Activated CD8-positive, alpha-beta memory T cell treated with anti-CD3 and anti-CD28 coated beads, Interleukin-2, amount 50 U/mL, for 4 hours (primary cell): ENCODE measurements around the gene LRRFIP1.
"Not testable (repeated sequence)": the region's sequence is repeated elsewhere in the genome, so short reads cannot be mapped to it uniquely, and the experiment has no call there.

Experiments
- DNase-seq: peaks from one replicate; pipeline ENCODE4 v3.0.0-alpha.2; 2020

LRRFIP1 gene

DNA sequence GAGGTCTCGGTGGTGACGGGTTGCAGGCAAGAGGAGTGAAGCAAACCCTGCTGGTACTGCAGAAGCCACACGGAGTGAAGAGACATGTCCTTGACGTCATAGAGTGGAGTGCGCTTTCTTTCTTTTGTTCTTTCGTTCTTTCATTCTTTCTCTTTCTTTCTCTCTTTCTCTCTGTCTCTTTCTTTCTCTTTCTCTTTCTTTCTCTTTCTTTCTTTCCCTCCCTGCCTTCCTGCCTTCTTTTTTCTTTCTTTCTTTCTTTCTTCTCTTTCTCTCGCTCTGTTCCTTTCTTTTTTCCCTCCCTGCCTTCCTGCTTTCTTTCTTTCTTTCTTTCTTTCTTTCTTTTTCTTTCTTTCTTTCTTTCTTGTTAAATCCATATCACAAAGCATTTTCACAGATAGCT lies 39.2 kb downstream of the LRRFIP1 start:
- no peak for DNase-seq

DNA sequence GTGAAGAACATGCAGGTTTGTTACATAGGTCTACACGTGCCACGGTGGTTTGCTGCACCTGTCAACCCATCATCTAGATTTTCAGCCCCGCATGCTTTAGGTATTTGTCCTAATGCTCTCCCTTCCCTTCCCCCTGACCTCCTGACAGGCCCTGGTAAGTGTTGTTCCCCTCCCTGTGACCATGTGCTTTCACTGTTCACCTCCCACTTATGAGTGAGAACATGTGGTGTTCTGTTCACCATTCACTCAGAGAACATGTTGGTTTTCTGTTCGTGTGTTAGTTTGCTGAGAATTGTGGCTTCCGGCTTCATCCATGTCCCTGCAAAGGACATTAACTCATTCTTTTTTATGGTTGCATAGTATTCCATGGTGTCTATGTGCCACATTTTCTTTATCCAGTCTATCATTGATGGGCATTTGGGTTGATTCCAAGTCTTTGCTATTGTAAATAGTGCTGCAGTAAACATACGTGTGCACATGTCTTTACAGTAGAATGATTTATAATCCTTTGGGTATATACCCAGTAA lies 39.7 kb downstream of the LRRFIP1 start:
- DNase-seq = not testable (repeated sequence)

DNA sequence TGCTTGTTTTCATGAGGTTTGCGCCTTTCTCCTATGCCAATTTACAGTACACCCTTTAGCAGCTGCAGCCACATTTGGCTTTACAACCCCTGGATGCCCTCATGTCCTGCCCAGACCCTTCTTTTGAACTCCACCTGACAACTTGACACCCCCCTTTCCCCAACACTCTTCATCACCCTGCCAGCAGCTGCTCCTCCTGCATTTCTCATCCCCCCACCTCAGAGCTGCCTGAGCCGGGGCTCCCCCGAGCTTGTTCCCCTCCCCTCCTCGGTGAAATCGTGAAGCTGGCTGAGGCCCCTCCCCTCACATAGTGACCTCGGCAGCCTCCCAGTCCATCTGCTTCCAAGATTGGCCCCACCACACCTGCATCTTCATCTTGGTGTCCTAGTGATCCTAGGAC lies 40.5 kb downstream of the LRRFIP1 start:
- no peak for DNase-seq

DNA sequence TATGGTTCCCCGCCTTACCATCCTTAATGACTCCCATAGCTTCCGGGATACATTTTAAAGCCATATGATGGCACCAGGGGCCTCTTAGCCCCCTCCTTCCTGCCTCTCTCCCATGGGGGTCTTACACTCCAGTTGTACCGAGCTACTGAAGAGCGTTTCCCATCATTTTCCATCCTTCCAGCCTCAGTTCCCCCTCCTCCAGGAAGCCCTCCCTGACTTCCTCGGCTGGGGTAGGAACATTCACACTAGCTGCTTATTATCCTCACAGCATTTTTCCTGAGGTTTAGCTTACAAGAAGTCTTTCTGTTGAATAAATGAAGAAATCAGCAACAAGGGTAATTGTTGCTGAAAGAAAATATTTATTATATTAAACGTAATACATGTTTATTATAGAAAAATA lies 41.1 kb downstream of the LRRFIP1 start:
- no peak for DNase-seq

DNA sequence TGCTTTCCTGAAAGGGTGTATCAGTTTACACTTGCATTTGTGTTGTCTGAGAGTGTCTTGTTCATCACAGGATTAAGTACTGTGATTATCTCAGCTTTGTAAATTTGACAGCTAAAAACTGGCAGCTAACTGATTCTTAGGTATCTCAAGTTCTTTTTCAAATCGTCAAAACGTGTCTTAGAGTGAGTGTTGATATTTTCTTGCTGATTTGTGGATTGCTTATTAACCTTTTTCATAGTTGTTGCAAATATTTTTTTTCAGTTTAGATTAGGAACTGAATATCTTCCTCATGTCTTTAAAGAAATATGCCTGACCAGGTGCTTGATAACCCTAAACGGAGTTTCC lies 41.9 kb downstream of the LRRFIP1 start:
- DNase-seq = no peak

DNA sequence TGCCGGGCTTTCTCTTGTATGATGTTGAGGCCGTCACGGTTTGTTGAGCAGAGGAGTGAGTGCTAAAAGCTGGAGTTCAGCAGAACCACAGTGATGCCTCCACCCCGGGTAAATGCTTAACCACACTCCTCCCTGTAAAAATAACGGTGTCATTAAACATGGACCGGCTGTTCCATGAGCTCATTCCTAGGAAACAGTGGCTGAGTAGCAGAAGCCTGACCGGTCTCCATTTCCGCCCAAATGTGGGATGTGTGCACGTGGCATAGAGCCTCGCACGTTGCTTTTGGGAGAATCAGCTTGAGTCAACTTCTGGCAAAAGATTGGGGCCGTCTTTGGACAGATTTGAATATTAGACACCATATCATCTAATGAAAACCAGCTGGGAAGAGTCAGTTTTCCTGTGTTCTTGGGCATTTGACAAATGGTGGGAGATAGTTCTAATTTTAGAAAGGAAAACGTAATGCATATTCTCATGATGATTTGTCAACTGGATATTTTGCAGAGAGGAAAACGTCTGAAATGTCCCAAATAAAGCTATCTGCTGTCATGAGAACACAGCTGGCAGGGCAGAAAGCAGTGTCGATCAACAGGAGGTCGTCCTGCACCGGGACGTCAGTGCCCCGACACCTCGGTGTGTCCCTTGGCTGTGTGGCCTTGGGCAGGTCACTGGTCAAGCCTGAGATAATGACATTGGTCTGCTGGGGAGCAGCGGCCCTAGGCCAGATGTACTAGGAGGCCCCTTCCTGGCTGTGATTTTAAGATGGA lies 42.4 kb downstream of the LRRFIP1 start:
- no peak for DNase-seq

DNA sequence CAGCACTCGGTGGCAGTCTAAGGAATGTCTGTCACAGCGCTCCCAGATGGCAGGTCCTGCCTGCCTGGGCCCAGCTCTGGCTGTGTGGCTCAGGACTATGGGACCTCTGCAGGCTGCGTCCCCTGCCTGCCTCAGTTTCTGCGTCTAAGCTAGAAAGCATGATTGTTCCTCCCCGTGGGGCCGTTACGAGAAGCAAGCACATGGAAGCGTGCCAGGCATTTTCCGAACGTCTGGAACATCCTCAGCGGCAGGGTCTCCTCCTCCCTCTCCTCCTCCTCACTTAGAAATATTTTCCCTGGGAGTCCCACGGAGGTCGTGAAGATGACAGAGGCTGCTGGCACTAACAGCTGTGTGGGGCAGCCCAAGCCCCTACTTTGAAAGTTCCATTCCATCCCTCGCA lies 43.3 kb downstream of the LRRFIP1 start:
- no peak for DNase-seq

DNA sequence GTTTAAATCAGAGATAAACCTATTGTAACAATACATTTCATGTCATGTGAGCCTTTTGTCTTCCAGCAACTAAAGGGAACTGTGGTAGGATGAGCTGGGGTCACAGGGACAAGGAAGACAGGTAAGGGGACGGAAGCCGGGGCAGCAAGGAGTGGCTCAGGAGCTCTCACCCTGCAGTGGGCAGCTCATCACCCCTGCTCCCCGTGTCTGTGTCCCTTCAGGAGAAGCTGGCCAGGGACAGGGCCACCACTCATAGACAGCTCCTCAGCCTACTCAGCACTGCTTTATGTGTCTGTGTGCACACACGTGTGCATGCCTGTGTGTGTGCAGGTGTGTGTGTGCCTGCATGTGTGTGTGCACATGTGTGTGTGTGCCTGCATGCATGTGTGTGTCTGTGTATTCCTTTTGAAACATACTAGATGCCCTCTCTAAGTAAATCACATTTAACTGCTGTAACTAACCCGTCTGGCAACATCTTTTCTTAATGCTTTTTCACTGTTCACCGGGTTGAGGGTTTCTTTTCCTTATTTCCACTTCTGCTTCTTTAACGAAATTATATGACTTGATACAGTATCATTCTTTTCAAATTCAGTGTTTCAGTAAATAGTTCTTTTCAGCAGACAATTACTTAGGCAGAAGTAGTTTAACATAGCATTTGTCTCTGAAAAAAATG lies 44.2 kb downstream of the LRRFIP1 start:
- no peak for DNase-seq

DNA sequence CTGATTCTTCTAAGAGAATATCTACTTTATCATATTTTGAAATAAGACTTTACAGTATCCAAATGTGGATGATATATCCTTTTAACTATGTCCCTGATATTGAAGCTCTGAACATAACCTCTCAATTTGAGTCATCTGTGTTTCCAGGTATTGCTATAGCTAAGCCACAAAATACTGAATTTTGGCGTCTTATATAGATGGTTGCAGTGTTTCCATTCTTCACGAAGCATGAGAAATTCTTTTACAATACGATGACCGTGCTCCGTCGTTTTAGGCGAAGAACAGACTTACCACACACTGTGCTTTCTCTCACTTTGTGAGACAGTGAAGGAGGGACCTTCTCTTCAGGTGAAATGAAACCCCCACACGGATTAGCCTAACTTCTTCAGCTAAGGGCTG lies 45.3 kb downstream of the LRRFIP1 start:
- no peak for DNase-seq

DNA sequence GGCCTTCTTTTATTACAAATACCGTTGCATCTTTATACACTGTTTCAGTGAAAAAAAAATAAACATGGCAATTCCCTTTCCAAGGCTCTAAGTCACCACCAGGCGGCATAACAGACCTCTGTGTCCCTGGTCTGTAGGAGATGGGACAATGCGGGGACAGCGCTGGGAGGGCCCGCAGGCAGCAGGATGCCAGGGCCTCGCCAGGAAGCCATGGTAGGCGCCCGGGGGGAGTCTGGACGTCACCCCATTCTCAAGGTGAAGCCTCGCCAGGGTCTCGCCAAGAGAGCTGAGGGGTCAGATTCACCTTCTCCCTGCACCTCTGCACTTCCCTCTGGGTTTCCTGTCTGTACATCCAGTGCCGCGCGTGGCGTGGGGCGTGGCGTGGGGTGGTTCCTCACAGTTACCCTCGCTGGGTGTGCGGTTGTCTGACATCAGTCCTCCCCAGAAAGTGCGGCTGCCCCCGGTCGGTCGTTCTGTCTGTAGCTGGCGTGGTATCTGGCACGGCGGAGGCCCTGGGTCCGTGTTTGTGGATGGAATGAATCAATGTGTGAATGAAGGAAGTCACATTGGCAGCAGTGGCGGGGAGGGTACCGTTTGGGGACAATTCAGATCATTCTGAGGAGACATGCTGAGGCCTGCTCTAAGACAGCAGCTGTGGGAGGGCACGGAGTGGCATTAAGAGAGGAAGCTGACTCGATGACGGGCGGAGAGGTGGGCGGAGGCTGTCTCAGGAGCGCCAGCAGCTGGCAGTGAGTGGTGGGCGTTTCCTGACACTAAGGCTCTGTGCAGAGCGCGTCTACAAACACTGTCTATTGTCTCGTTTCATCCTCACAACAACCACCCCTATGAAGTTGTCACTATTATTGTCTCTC lies 46.0 kb downstream of the LRRFIP1 start:
- peak; percentile 94 for DNase-seq

DNA sequence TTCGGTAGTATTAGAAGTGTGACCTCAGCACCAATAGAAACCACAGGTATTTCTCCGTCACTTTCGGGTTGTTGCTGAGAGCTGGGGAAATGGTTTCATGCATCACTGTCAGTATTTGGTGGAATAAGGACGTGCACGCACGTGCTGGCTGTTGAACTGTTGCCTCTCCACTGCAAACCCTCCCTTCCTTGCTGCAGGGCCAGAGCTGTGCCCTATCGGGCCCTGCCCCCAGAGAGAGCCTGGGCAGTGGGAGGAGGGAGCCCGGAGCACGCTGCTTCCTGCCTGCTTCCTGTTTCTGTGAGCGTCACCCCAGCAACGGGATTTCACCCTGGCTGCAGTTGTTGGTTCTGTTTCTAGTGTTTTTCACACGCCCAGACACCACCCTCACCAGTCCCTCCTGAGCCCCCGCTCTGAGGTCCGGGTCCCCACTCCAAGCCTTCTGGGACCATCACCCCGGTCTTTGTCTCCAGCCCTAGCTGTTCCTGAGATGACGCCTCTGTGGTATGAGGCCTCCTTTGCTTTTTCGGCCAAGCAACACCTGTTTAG lies 47.4 kb downstream of the LRRFIP1 start:
- peak; percentile 73 for DNase-seq

DNA sequence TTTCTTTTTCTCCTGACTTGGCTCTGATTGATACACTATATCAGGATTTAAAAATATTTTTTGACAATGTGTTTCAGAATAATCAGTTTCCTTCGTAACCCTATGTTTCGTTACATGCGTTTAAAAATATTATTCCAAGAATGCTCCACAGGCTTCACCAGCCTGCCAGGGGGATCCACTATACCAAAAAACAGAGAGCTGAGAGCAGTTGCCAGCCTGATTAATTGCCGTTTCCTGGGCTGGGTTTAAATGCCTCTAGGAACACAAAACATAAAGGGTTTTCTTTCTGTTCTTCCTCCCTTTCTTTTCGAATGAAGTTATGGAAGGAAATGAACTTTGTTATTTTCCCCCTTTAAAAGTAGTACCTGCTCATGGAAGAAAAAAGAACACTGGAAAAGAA lies 47.9 kb downstream of the LRRFIP1 start:
- no peak for DNase-seq

DNA sequence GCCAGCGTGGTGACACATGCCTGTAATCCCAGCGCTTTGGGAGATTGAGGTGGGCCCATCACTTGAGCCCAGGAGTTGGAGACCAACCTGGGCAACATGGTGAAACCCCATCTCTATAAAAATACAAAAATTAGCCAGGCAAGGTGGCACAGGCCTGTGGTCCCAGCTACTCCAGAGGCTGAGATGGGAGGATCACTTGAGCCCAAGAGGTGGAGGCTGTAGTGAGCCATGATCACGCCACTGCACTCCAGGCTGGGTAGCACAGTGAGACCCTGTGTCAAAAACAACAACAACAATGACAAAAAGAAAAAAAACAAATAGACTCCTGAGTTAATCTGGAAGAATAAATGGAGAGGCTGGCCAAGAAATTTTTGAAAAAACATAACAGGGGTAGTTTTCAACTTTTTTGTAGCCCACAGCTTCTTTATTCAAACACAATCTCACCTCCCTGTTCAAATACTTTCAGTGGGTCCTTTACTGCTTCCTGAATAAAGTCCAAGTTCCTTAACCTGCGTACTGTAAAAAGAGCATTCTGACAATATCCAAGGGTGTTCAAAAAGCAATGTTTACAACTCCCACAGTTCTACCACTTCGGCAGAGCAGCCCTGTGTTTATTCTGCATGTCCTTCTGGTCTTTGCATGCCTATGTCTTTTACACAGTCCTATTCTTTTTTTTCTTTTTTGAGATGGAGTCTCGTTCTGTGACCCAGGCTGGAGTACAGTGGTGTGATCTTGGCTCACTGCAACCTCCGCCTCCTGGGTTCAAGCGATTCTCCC lies 53.5 kb downstream of the LRRFIP1 start:
- DNase-seq = no peak

DNA sequence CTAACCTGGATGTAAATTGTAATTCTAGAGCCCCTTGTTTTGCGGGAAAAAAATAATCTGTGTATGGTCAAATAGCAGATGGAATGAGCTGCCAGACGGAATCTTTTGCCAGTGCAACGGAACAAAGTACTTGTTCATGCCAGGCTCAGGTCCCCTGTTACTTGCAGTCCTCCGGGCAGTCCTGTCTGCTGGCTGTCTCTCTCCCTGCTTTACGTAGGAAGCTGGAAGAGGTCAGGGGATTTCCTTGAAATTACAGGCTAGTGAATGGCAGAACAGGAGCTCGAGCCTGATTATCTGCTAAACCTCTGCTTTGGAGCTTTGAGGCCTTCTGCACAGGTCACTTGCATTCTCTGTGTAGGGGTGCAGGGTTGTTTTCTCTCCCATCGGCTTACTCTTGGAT lies 54.8 kb downstream of the LRRFIP1 start:
- no peak for DNase-seq

DNA sequence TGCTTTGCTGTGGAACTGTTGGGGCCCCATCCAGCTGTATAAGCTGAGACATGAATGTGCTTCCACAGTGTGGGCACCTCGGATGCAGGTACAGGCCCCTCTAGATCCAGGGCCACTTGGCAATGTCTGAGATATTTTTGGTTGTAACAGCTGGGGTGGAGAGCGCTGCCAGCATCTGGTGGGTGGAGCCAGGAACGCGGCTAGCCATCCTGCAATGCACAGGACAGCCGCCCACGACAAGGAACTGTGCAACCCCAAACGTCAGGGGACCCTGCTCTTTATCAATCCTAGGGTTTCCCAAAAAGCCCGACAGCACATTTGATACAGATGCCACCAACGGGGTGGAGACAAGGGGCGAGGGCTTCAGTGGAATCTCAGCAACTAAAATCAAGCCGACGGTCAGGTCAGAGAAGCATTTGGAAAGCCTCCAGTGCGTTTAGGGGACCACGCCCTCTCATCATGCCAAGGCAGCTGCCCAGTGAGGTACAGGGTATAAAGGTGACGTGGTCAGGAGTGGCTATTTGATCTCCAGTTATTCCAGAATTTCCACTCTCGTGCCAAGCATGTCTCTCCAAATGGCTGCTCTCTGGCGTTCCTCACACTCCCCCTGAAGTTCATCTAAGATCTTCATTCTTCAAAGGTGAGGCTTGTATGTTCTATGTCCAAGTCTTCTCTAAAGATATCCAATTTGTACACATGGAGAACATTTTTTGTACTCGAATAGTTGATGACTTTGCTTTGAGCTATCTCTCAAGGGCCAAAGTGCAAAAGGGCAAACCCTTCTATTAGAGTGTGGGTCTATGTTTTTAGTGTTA lies 55.7 kb downstream of the LRRFIP1 start:
- DNase-seq = no peak

DNA sequence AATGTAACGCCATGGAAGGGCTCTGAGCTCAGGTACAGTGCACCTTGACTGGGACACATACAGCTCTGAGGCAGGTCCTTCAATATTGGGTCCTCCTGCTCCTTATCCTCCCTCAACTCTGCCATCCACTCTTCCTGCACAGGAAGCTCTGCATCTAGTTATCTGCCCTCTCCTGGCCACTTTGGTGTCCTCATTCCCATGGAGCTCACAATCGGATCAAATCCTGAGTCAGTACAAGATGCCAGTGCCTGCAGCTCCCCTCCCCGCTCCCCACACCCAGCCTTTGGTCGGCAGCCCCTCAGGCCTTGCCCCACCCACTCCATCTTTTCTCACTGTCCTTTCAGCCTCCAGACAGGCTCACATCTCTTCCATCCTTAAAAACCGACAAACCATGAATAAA lies 58.0 kb downstream of the LRRFIP1 start:
- no peak for DNase-seq

DNA sequence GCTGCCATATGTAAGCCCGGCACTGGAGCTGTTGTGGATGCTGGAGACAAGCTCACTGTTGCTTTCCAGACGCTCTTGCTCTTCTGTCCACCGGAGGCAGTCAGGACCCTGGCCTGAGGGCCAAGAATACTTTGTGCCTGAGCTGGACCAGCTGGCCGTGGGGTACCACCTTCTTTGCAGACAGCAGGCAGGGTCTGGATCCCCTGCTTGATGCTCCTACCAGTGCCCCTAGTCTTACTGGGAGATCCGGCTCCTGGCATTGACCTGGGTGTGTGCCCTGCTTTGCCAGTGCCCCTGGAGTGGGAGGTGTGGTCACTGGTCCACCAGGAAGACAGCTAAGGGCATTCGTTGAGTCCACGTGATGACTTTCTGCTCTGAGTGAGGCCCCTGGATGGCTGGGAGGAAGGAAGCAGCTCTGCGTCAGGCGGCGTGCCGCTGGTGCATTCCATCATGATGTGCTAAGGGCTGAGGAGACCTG lies 59.3 kb downstream of the LRRFIP1 start:
- DNase-seq = no peak

DNA sequence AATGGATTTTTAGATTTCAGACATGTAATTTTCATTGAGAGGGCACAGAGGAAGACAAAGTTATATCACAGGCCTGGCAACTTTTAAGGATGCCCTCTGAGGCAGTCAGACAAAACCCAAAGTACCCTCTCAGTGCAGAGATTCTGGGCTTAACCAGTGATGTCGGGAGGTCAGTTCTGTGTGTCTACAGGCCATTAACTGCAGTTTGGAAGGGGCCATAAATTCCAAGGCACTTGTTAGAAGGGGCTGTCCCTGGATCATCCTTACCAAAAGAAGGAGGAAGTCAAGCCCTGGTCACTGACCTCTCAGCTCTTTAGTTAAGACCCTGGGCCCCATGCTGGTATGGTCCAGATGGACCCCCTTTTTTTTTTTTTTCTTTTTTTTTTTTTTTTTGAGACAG lies 60.7 kb downstream of the LRRFIP1 start:
- no peak for DNase-seq

DNA sequence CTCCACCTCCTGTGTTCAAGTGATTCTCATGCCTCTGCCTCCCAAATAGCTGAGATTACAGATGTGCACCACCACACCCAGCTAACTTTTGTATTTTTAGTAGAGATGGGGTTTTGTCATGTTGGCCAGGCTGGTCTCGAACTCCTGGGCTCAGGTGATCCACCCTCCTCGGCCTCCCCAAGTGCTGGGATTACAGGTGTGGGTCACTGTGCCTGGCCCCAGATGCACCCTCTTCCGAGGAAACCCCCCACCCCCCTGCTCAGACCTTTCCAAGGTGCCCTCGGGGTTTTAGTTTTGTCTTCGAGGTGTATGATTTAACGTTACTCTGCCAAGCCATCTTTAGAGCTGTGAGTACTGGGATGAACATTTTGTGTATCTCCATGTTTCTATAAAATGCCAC lies 61.2 kb downstream of the LRRFIP1 start:
- DNase-seq = not testable (repeated sequence)

DNA sequence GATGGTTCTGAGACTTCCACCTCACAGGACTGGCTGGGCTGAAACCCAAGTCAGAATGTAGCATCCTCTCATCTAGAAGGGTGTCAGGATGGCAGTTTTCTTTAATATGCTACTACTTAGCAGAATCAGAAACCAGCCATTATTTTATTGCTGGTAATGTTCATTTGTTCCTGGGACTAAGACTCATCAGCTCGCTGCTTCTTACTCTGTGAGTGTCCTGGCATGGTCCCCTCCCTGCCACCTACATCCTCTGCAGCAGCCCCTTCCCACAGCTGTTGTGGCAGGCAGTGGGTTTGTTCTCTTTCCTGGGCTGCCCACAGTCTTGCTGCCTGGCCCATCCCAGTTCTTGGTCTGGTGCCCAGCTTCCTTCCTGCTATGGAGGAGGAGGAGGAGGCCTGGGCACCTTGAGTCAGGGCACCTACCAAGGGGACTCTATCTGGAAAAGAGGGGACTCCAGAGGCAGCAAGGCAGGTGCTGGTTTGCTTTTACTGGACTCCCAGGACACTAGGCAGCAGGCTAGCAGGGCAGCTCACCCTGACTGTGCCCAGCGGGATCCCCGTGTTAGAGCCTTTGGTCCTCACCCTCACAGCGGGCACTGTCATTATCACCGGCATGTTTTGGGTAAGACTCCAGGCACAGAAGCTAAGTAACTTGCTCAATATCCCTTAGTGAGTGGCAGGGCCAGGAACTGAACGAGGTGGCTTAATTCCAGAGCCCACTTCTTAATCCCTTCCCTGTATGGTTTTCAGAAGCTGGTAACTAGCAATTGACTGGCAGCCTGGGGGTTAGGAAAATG lies 62.1 kb downstream of the LRRFIP1 start:
- no peak for DNase-seq
